22Rv1 (cell line): ENCODE measurements around the gene DUSP22.
"Not testable (repeated sequence)": the region's sequence is repeated elsewhere in the genome, so short reads cannot be mapped to it uniquely, and the experiment has no call there.

Source experiments
- ZFX ChIP-seq: fragments of 450-650 bp; IDR thresholded peaks from 2 replicates; pipeline ENCODE4 v1.6.1; 2017; ENCODE audit warnings: antibody characterized with exemption, borderline replicate concordance
- TF ChIP-seq, protein P1 (sequence below): fragments of 450-650 bp; IDR thresholded peaks from 2 replicates; pipeline ENCODE4 v1.5.1; 2017; ENCODE audit warnings: mild to moderate bottlenecking

DNA sequence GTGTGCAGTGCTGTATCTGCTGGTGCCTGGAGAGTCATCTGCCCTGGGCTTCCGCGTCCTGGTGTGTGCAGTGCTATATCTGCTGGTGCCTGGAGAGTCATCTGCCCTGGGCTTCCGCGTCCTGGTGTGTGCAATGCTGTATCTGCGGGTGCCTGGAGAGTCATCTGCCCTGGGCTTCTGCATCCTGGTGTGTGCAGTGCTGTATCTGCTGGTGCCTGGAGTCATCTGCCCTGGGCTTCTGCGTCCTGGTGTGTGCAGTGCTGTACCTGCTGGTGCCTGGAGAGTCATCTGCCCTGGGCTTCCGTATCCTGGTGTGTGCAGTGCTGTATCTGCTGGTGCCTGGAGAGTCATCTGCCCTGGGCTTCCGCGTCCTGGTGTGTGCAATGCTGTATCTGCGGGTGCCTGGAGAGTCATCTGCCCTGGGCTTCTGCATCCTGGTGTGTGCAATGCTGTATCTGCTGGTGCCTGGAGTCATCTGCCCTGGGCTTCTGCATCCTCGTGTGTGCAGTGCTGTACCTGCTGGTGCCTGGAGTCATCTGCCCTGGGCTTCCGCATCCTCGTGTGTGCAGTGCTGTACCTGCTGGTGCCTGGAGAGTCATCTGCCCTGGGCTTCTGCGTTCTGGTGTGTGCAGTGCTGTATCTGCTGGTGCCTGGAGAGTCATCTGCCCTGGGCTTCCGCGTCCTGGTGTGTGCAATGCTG lies 33.0 kb downstream of the DUSP22 start:
- TF ChIP-seq, protein P1, sequence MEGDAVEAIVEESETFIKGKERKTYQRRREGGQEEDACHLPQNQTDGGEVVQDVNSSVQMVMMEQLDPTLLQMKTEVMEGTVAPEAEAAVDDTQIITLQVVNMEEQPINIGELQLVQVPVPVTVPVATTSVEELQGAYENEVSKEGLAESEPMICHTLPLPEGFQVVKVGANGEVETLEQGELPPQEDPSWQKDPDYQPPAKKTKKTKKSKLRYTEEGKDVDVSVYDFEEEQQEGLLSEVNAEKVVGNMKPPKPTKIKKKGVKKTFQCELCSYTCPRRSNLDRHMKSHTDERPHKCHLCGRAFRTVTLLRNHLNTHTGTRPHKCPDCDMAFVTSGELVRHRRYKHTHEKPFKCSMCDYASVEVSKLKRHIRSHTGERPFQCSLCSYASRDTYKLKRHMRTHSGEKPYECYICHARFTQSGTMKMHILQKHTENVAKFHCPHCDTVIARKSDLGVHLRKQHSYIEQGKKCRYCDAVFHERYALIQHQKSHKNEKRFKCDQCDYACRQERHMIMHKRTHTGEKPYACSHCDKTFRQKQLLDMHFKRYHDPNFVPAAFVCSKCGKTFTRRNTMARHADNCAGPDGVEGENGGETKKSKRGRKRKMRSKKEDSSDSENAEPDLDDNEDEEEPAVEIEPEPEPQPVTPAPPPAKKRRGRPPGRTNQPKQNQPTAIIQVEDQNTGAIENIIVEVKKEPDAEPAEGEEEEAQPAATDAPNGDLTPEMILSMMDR, result not testable (repeated sequence)
- not testable (repeated sequence) for TF ChIP-seq ZFX
